ENCODE measurements around the gene LRRC7.
"Not testable (repeated sequence)": the region's sequence is repeated elsewhere in the genome, so short reads cannot be mapped to it uniquely, and the experiment has no call there.

Gene LRRC7

DNA sequence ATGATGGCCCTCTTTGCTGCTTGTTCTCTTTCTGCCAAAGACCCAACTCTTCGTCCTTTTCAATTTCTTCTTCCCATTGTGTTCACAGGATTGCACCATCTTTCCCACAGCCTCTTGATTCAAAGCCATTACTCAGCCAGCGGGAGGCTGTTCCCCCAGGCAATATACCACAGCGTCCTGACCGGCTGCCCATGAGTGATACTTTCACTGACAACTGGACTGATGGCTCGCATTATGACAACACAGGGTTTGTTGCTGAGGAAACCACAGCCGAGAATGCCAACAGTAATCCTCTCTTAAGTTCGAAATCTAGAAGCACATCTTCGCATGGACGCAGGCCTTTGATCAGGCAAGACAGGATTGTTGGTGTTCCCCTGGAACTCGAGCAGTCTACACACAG lies 470.3 kb downstream of the LRRC7 start:
- CTCF ChIA-PET = no interaction called here
- H3K4me3 ChIP-seq (ENCODE audit: low read depth, low read length) = no peak overlapping the region
- DNase-seq (ENCODE audit: low read depth, low spot score) = no peak
- TF ChIP-seq, protein P1, sequence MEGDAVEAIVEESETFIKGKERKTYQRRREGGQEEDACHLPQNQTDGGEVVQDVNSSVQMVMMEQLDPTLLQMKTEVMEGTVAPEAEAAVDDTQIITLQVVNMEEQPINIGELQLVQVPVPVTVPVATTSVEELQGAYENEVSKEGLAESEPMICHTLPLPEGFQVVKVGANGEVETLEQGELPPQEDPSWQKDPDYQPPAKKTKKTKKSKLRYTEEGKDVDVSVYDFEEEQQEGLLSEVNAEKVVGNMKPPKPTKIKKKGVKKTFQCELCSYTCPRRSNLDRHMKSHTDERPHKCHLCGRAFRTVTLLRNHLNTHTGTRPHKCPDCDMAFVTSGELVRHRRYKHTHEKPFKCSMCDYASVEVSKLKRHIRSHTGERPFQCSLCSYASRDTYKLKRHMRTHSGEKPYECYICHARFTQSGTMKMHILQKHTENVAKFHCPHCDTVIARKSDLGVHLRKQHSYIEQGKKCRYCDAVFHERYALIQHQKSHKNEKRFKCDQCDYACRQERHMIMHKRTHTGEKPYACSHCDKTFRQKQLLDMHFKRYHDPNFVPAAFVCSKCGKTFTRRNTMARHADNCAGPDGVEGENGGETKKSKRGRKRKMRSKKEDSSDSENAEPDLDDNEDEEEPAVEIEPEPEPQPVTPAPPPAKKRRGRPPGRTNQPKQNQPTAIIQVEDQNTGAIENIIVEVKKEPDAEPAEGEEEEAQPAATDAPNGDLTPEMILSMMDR (IDR thresholded peaks at IDR 0.05; ENCODE audit: insufficient read depth, low read length, missing control alignments) = no peak
- POLR2A ChIA-PET = no interaction called here

GRCh38 chr1:70039485-70039884 lies 471.8 kb downstream of the LRRC7 start:
- no peak for DNase-seq (ENCODE audit: low read depth, low spot score)
- POLR2A ChIA-PET = no interaction called here
- H3K4me3 ChIP-seq (ENCODE audit: low read depth, low read length) = no peak overlapping the region
- TF ChIP-seq, protein P1 (IDR thresholded peaks at IDR 0.05; ENCODE audit: insufficient read depth, low read length, missing control alignments) = no peak
- CTCF ChIA-PET = interaction anchor here (1.7 kb wide), 1 partner anchor 103 kb away, joined by 7 read pairs; no protein-coding TSS in a partner anchor

GRCh38 chr1:70041317-70042045 lies 473.8 kb downstream of the LRRC7 start:
- ChIA-PET POLR2A (no interaction called here), CTCF (interaction anchor here (1.2 to 1.8 kb wide), 4 partner anchors 9 to 101 kb away, joined by 3 to 9 read pairs (median 6); no protein-coding TSS in a partner anchor)
- no peak overlapping the region for H3K4me3 ChIP-seq (ENCODE audit: low read depth, low read length)
- DNase-seq (ENCODE audit: low read depth, low spot score) = no peak
- TF ChIP-seq, protein P1 (IDR thresholded peaks at IDR 0.05; ENCODE audit: insufficient read depth, low read length, missing control alignments) = no peak

- no peak overlapping the region for H3K4me3 ChIP-seq (ENCODE audit: low read depth, low read length)
- TF ChIP-seq, protein P1 (IDR thresholded peaks at IDR 0.05; ENCODE audit: insufficient read depth, low read length, missing control alignments) = no peak
- DNase-seq (ENCODE audit: low read depth, low spot score) = peak; percentile 12
- ChIA-PET POLR2A (no interaction called here), CTCF (interaction anchor here (1.2 to 1.8 kb wide), 4 partner anchors 9 to 100 kb away, joined by 3 to 9 read pairs (median 6); no protein-coding TSS in a partner anchor)
Observed at GRCh38 chr1:70042090-70042731, 474.5 kb downstream of the LRRC7 start.

DNA sequence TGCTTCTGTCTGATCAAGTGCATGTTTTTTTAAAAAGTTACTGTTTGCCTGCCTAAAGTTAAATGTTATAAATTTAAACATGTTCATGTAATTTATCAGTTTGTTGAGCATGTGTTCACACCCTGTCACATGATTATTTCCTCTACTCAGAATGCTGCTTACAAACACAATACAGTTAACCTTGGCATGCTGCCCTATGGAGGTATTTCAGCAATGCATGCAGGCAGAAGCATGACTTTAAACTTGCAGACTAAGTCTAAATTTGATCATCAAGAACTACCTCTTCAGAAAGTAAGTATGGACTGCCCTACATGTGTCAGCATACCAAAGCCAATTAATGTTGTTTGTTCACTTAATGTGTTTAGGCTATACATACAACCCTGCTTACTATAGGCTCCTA lies 476.1 kb downstream of the LRRC7 start:
- ChIA-PET POLR2A (no interaction called here), CTCF (interaction anchor here (1.6 kb wide), 1 partner anchor 9 kb away, joined by 6 read pairs; no protein-coding TSS in a partner anchor)
- DNase-seq (ENCODE audit: low read depth, low spot score) = peak; percentile 38
- TF ChIP-seq, protein P1 (IDR thresholded peaks at IDR 0.05; ENCODE audit: insufficient read depth, low read length, missing control alignments) = no peak
- no peak overlapping the region for H3K4me3 ChIP-seq (ENCODE audit: low read depth, low read length)

- H3K4me3 ChIP-seq (ENCODE audit: low read depth, low read length) = no peak overlapping the region
- DNase-seq (ENCODE audit: low read depth, low spot score) = peak; percentile 33
- TF ChIP-seq, protein P1 (IDR thresholded peaks at IDR 0.05; ENCODE audit: insufficient read depth, low read length, missing control alignments) = no peak
- ChIA-PET POLR2A (no interaction called here), CTCF (interaction anchor here (0.7 kb wide), 1 partner anchor 7 kb away, joined by 3 read pairs; no protein-coding TSS in a partner anchor)
Observed at GRCh38 chr1:70044832-70045231, 477.1 kb downstream of the LRRC7 start.

GRCh38 chr1:70045581-70045980 lies 477.9 kb downstream of the LRRC7 start:
- H3K4me3 ChIP-seq (ENCODE audit: low read depth, low read length); POLR2A ChIA-PET: not testable (repeated sequence)
- CTCF ChIA-PET = interaction anchor here (1.0 to 1.5 kb wide), 3 partner anchors 11 to 97 kb away, joined by 3 to 5 read pairs (median 4); no protein-coding TSS in a partner anchor

More at GRCh38 chr1:70045581-70045980, 477.9 kb downstream of the LRRC7 start:
- DNase-seq (ENCODE audit: low read depth, low spot score) = not testable (repeated sequence)
